A673 (cell line): ENCODE results near the gene RALGPS1. TPM values are rescaled to one million over a fixed set of nuclear protein-coding genes. Genes with fewer than 3 reads are reported as not detected.

Experiments used
- BruUV-seq: library from RNA; stranded (reverse); fragments of 400-500 nt; replicated peaks from 2 replicates; lab custom pipeline; 2021; lab: Mats Ljungman, UMichigan
- CTCF ChIA-PET: fragments of 300-600 bp; sonication (Branson Sonifier 250); formaldehyde crosslinking; loops from one replicate; lab custom pipeline; 2022; ENCODE audit warnings: antibody characterized with exemption; lab: Charles Lee
- POLR2A ChIA-PET: fragments of 300-600 bp; sonication (Branson Sonifier 250); formaldehyde crosslinking; loops from one replicate; lab custom pipeline; 2022; ENCODE audit warnings: antibody characterized with exemption; ENCODE audit not compliant: low non-redundant PET; lab: Charles Lee
- DNase-seq: peaks from one replicate; pipeline ENCODE4 v3.0.0-alpha.2; 2015; ENCODE audit warnings: low spot score
- H3K27ac ChIP-seq: fragments of 200-600 bp; sonication (generic); 2 replicates; pipeline ENCODE4 v1.5.1; 2016; ENCODE audit warnings: mixed run types, low read depth, mild to moderate bottlenecking, mixed read lengths, antibody characterized with exemption, low read length; ENCODE audit not compliant: poor library complexity, severe bottlenecking
- H3K27me3 ChIP-seq: fragments of 200-600 bp; sonication (generic); replicated peaks from 2 replicates; pipeline ENCODE4 v1.6.1; 2017; ENCODE audit warnings: mixed run types, low read depth, mild to moderate bottlenecking, mixed read lengths, antibody characterized with exemption, low read length; ENCODE audit not compliant: insufficient read depth, poor library complexity
- H3K36me3 ChIP-seq: fragments of 200-600 bp; sonication (generic); 2 replicates; pipeline ENCODE4 v1.6.1; 2016; ENCODE audit warnings: mixed run types, mild to moderate bottlenecking, mixed read lengths, antibody characterized with exemption, low read length; ENCODE audit not compliant: insufficient read depth, poor library complexity, severe bottlenecking
- H3K4me1 ChIP-seq: fragments of 200-600 bp; sonication (generic); 2 replicates; pipeline ENCODE4 v1.6.1; 2017; ENCODE audit warnings: mixed run types, mild to moderate bottlenecking, mixed read lengths, antibody characterized with exemption, low read length; ENCODE audit not compliant: insufficient read depth, poor library complexity, severe bottlenecking
- H3K4me3 ChIP-seq: fragments of 200-600 bp; sonication (generic); 2 replicates; pipeline ENCODE4 v1.5.1; 2016; ENCODE audit warnings: low read depth, mixed run types, mild to moderate bottlenecking, mixed read lengths, low read length; ENCODE audit not compliant: poor library complexity, severe bottlenecking
- H3K9me3 ChIP-seq: fragments of 200-600 bp; sonication (generic); 2 replicates; pipeline ENCODE4 v1.6.1; 2016; ENCODE audit warnings: mixed run types, low read depth, mild to moderate bottlenecking, mixed read lengths, antibody characterized with exemption, low read length; ENCODE audit not compliant: poor library complexity, severe bottlenecking
- EZH2 ChIP-seq: fragments of 200-600 bp; sonication (generic); IDR thresholded peaks from 2 replicates; pipeline ENCODE4 v1.6.1; 2017; ENCODE audit warnings: borderline replicate concordance, low read depth, mild to moderate bottlenecking, mixed read lengths, antibody characterized with exemption, low read length; ENCODE audit not compliant: poor library complexity, severe bottlenecking
- intact Hi-C: fragments of 100-400 bp; cut with micrococcal nuclease; formaldehyde crosslinking; loops from one replicate; pipeline ENCODE4 v1.10.0; 2022; ENCODE audit not compliant: unreplicated experiment
- total RNA-seq: library from RNA; stranded (reverse); gene quantifications from 2 replicates; pipeline ENCODE4 v1.2.3, GENCODE V29; 2021
- TF ChIP-seq, protein P1 (sequence below): fragments of 300-800, 200-600 bp; sonication (generic); conservative IDR thresholded peaks from 2 replicates; pipeline ENCODE4 v1.5.1; 2017; ENCODE audit warnings: low read depth, mild to moderate bottlenecking, antibody characterized with exemption, low read length, moderate library complexity, mixed read lengths

Gene RALGPS1
- total RNA-seq, 1 experiment from 2014 or later: 3.9 TPM

DNA sequence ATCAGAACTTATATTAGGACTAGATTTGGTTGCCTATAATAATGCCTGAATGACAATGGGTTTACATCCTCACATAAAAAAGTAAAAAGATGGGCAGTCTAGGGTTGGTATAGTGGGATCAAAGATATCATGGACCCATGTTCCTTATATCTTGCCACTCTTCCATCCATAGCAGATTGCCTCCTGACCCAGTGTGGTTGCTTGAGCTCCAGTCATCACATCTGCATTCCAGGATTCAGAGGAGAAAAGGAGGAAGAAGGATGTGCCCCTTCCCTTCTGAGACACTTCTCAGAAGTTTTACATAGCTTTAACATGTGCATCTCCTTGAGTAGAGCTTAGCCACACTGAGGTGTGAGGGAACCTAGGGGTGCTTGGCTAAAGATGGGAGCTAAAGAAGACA is 22.9 kb downstream of the RALGPS1 start:
- CTCF ChIA-PET: interaction anchor here (0.5 kb wide), 1 partner anchor 22 kb away, joined by 5 read pairs; no protein-coding TSS in a partner anchor
- H3K27me3 ChIP-seq: no peaks in the 10 kb centered on the region
- no peak overlapping the region for H3K27ac ChIP-seq
- POLR2A ChIA-PET: no interaction called here
- TF ChIP-seq, protein P1, sequence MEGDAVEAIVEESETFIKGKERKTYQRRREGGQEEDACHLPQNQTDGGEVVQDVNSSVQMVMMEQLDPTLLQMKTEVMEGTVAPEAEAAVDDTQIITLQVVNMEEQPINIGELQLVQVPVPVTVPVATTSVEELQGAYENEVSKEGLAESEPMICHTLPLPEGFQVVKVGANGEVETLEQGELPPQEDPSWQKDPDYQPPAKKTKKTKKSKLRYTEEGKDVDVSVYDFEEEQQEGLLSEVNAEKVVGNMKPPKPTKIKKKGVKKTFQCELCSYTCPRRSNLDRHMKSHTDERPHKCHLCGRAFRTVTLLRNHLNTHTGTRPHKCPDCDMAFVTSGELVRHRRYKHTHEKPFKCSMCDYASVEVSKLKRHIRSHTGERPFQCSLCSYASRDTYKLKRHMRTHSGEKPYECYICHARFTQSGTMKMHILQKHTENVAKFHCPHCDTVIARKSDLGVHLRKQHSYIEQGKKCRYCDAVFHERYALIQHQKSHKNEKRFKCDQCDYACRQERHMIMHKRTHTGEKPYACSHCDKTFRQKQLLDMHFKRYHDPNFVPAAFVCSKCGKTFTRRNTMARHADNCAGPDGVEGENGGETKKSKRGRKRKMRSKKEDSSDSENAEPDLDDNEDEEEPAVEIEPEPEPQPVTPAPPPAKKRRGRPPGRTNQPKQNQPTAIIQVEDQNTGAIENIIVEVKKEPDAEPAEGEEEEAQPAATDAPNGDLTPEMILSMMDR: no peak
- TF ChIP-seq EZH2: no peak
- DNase-seq: no peak
- H3K9me3 ChIP-seq: no peaks in the 10 kb centered on the region
- no peaks in the 10 kb centered on the region for H3K4me1 ChIP-seq
- no peak overlapping the region for H3K4me3 ChIP-seq
- intact Hi-C loops: loop anchor here (5.0 kb wide), 1 partner anchor 985 kb away; no protein-coding TSS in a partner anchor
- H3K36me3 ChIP-seq: no peaks in the 10 kb centered on the region
- BruUV-seq: no TSS peak

DNA sequence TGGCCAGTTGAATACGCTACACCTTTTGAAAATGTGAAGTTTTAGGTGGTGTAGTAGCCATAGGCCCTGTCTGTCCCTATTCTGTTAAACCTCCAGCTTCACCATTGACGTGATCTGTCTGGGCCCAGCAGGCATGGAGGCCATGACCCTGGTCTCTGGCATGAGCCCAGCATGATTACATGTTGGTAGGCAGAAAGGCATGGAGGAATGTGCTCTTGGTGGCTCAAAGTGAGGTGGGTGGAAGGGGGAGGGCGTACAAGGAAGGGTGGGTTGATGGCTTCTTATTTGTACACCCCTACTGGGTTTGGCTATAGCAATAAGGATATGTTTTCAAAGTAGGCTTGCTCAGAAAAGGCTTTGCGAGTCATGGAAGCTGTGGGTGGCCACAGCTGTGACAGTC is 23.7 kb downstream of the RALGPS1 start:
- no TSS peak for BruUV-seq
- ChIA-PET CTCF (no interaction called here), POLR2A (no interaction called here)
- Histone ChIP-seq H3K27me3 (no peaks in the 10 kb centered on the region), H3K36me3 (no peaks in the 10 kb centered on the region), H3K27ac (no peak overlapping the region), H3K4me3 (no peak overlapping the region), H3K9me3 (no peaks in the 10 kb centered on the region), H3K4me1 (no peaks in the 10 kb centered on the region)
- intact Hi-C loops: loop anchor here (5.0 kb wide), 1 partner anchor 984 kb away; no protein-coding TSS in a partner anchor
- TF ChIP-seq EZH2: no peak
- TF ChIP-seq, protein P1: no peak
- DNase-seq: no peak

DNA sequence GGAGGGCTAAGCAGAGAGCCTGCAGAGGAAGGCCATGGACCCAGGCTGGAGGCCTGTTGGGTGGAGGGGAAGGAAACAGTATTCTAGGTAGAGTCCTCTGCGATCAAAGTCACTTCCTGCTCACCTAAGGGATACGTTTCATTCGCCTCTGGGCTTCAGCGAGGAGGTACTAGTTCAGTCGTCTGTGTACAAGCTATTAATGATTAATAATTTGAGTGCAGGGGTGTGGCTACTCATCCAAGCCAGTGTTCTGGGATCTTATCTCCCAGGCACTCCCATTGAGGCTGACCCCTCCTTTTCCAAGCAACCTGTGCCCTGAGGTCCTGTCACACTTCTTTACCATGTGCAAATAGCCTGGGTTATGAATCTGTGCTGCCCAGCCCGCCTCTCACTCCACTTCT is 25.2 kb downstream of the RALGPS1 start:
- ChIA-PET CTCF (interaction anchor here (1.3 to 2.2 kb wide), 2 partner anchors 262 to 272 kb away, joined by 4 to 9 read pairs; no protein-coding TSS in a partner anchor), POLR2A (no interaction called here)
- BruUV-seq: no TSS peak
- Histone ChIP-seq H3K4me1 (no peaks in the 10 kb centered on the region), H3K9me3 (no peaks in the 10 kb centered on the region), H3K4me3 (no peak overlapping the region), H3K36me3 (no peaks in the 10 kb centered on the region), H3K27ac (no peak overlapping the region), H3K27me3 (no peaks in the 10 kb centered on the region)
- intact Hi-C loops: loop anchor here (1.0 to 5.0 kb wide), 2 partner anchors 259 to 982 kb away; no protein-coding TSS in a partner anchor
- TF ChIP-seq, protein P1: no peak
- TF ChIP-seq EZH2: no peak
- no peak for DNase-seq
